ENCODE results near the gene IFIT1. TPM values are rescaled to one million over a fixed set of nuclear protein-coding genes. Genes with fewer than 3 reads are reported as not detected.

Gene IFIT1
- total and polyA plus RNA-seq, 9 of the 15 experiments (the other 6 are each of a cell fraction or from before 2014, with no cell fraction given) = 0.03 to 0.40 (median 0.18) TPM

DNA sequence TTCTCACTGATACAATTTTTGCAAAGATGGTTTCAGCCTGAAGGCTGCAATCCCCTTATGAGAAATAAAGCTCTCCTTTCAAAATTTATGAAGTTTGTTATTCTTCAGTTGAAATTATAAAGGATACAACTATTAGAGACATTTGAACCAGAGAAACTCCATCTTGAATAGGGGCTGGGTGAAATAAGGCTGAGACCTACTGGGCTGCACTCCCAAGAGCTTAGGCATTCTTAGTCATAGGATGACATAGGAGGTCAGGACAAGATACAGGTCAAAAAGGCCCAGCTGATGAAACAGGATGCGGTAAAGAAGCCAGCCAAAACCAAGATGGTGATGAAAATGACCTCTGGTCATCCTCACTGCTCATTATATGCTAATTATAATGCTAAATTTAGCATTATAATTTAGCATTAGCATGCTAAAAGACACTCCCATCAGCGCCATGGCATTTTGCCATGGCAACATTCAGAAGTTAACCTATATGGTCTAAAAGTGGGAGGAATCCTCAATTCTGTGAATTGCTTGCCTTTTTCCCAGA, 37.0 kb upstream of the IFIT1 start (continued):
- TF ChIP-seq ZNF318 (IDR thresholded peaks at IDR 0.05; ENCODE audit: borderline replicate concordance in 1 of 2, low read depth in 1 of 2) = no peak
- TF ChIP-seq RBM15 (IDR thresholded peaks at IDR 0.05; ENCODE audit: insufficient read depth, low read length) = no peak
- TF ChIP-seq KDM2B (CRISPR knock-in tag; IDR thresholded peaks at IDR 0.05) = no peak
- no peak for TF ChIP-seq BRD4 (IDR thresholded peaks at IDR 0.05)
- no peak for TF ChIP-seq ZNF197 (CRISPR knock-in tag; IDR thresholded peaks at IDR 0.05; ENCODE audit: low read depth)
- TF ChIP-seq MTF1 (CRISPR knock-in tag; IDR thresholded peaks at IDR 0.05; ENCODE audit: borderline replicate concordance) = no peak
- TF ChIP-seq DEAF1 (CRISPR knock-in tag; IDR thresholded peaks at IDR 0.05) = no peak
- TF ChIP-seq HNRNPUL1 (IDR thresholded peaks at IDR 0.05; ENCODE audit: low read length) = no peak
- TF ChIP-seq SAFB (IDR thresholded peaks at IDR 0.05; ENCODE audit: borderline replicate concordance, low read depth, low read length) = no peak
- TF ChIP-seq SREBF1 (IDR thresholded peaks at IDR 0.05; ENCODE audit: borderline replicate concordance, low read depth, low read length) = no peak
- no peak for TF ChIP-seq TFE3 (CRISPR knock-in tag; IDR thresholded peaks at IDR 0.05)
- peak; percentile 91 for TF ChIP-seq SMAD3 (CRISPR knock-in tag; conservative IDR thresholded peaks at IDR 0.05)
- TF ChIP-seq, protein P1, sequence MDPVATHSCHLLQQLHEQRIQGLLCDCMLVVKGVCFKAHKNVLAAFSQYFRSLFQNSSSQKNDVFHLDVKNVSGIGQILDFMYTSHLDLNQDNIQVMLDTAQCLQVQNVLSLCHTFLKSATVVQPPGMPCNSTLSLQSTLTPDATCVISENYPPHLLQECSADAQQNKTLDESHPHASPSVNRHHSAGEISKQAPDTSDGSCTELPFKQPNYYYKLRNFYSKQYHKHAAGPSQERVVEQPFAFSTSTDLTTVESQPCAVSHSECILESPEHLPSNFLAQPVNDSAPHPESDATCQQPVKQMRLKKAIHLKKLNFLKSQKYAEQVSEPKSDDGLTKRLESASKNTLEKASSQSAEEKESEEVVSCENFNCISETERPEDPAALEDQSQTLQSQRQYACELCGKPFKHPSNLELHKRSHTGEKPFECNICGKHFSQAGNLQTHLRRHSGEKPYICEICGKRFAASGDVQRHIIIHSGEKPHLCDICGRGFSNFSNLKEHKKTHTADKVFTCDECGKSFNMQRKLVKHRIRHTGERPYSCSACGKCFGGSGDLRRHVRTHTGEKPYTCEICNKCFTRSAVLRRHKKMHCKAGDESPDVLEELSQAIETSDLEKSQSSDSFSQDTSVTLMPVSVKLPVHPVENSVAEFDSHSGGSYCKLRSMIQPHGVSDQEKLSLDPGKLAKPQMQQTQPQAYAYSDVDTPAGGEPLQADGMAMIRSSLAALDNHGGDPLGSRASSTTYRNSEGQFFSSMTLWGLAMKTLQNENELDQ (CRISPR knock-in tag; IDR thresholded peaks at IDR 0.05; ENCODE audit: borderline replicate concordance) = no peak
